ENCODE data around the gene VSTM1.

VSTM1 gene

DNA sequence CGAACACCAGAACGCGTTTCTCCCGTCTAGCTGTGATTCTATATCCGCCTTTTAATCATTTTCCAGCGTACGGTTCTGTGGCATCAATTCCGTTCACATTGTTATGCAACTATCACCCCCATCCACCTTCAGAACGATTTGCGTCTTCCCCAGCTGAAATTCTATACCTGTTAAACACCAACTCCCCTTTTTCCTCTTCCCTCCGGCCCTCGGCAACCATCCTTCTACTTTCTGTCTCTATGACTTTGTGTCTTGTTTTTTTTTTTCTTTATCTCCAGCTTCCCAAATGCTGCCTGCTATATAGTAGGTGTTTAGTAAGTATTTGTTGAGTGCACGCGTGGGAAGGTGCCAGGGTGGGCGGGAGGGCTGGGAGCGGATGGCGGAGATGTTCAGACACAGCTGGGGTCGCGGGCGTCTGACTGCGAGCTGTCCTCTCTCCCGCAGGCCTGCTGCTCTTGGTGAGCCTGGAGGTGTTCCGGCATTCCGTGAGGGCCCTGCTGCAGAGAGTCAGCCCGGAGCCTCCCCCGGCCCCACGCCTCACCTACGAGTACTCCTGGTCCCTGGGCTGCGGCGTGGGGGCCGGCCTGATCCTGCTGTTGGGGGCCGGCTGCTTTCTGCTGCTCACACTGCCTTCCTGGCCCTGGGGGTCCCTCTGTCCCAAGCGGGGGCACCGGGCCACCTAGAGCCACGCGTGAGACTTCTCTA, 52.0 kb downstream of the VSTM1 start:
- no peak for DNase-seq (ENCODE audit: low spot score)

DNA sequence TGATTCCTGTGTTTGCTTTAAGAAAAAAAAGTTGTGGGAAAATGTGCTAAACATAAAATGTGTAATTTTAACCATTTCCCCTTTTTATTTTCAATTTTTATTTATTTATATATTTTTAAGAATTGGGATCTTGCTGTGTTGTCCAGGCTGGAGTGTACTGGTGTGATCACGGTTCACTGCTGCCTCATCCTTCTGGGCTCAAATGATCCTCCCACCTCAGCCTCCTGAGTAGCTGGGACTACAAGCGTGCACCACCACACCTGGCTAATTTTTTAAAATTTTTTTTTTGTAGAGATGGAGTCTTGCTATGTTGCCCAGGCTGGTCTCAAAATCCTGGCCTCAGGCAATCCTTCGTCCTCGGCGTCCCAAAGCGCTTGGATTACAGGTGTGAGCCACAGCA, 53.2 kb downstream of the VSTM1 start:
- DNase-seq (ENCODE audit: low spot score), result no peak

DNA sequence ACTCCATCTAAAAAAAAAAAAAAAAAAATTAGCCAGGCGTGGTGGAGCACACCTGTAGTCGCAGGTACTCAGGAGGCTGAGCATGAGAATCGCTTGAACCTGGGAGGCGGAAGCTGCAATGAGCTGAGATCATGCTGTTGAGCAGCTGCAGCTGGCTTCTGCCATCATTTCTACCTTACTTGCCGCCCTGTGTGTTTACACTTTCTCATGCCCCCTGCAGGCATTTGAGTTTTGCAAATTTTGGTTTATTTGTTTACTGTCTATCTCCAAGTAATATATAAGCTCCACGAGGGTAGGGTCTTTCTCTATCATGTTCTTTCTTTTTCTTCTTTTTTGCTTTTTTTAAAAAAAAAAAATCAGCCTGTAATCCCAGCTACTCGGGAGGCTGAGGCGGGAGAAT, 54.3 kb downstream of the VSTM1 start:
- DNase-seq (ENCODE audit: low spot score), result no peak

DNA sequence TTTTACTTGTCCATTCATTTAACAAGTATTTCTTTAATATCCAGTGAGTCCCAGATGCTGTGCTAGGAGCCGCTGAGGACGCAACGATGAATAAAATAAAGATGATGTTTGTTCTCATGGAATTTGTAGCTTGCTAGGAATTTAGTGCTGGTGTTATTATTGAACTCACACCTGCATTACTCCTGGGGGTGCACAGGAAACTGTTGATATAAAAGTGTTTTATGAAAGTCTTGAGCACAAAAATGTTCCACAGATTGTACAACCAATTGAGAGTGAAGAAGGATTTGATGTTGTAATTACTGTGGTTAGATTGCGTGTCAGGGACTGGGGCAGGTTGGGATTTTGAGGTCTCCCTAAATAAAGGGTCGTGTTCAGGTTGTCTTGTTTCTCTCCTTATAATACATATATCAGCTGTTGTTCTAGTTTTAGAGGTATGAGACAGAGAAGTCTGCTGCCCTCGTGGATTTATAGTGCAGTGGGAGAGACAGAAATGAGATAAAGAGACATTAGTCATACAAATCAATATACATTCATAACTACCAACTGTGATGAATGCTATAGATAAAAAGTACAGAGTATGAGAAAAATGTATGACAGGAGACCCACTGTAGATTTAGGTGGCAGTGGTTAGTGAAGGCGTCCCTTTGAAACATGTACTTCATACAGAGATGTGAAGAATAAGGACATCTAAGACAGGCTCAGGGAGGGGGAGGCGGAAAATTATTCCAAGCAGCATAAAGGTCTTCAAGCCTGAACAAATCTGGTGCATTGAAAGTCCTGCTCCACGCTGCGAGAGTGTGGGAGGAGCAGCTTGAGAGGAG, 61.0 kb downstream of the VSTM1 start:
- no peak for DNase-seq (ENCODE audit: low spot score)

DNA sequence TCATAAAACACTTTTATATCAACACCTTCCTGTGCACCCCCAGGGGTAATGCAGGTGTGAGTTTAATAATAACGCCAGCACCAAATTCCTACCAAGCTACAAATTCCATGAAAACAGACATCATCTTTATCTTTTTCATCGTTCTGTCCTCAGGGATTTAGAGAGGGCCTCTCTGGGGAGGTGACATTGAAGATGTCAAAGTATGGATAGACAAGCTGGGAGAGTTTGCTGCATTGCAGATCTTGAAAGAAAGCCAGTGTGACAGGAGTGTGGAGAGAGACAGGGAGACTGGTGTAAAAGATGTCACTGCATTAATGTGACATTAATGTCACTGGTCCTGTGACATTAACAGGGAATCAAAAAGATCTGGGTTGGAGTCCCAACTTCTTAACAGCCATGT, 62.2 kb downstream of the VSTM1 start:
- DNase-seq (ENCODE audit: low spot score), result no peak

DNA sequence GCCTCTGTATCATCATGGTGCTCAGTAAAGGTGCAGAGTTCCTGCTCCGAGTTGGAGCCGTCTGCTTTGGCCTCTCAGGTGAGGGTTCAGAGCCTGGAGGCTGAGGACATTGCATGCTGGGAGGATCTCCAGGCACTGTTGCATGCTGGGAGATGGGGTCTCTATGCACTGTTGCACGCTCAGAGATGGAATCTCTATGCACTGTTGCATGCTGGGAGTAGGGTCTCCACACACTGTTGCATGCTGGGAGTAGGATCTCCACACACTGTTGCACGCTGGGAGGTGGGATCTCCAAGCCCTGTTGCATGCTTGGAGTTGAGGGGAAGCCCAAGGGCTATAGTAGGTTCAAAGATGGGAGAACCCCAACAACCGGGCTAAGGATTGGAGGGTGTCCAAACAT, 64.0 kb downstream of the VSTM1 start:
- DNase-seq (ENCODE audit: low spot score), result no peak

DNA sequence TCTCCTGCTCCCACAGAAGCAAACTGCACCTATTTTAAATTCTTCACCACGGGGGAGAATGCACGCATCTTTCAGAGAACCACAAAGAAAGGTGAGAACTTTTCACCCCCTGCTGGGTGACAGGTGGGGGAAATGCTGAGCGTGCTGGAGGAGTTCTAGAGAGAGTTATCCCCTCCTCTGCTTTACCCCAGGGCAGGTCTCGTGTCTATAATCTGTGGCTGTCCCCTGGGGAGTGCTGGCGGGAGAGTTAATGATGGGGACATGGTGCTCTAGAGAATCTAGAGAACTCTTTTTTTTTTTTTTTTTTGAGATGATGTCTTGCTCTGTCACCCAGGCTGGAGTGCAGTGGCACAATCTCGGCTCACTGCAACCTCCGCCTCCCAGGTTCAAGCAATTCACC, 65.5 kb downstream of the VSTM1 start:
- DNase-seq (ENCODE audit: low spot score), result no peak

DNA sequence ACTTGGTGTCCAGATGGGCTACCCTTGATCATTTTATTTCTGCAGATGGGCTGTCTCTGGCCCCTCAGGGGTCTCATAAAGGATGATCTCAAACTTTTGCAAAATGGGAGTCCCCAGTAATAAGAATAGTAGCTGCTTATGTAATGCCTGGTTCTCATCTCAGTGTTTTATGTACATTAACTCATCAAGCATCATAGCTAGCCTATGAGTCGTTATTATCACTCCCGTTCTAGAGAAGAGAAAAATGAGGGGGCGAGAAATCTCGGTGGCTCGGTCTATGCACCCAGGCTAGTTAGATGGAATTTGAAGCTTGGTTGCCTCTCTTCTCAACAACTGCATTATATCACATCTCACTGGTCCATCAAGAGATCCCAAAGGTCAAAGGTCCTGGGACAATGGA, 68.9 kb downstream of the VSTM1 start:
- DNase-seq (ENCODE audit: low spot score), result no peak

DNA sequence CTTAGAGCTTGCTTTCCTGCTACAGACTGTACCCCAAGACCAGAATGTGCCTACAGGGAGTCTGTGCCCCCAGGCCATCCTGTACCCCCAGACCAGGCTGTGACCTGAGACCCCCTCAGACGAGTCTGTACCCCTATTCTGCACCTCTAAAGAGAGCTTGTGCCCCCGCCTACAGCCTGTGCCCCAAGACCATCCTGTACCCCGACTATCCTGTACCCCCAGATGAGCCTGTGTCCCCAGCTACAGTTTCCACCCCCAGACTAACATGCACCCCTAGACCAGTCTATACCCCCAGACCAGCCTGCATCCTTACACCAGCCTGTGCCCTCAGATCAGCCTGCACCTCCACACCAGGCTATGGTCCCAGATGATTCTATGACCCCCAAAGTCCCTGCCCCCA, 70.2 kb downstream of the VSTM1 start:
- no peak for DNase-seq (ENCODE audit: low spot score)

DNA sequence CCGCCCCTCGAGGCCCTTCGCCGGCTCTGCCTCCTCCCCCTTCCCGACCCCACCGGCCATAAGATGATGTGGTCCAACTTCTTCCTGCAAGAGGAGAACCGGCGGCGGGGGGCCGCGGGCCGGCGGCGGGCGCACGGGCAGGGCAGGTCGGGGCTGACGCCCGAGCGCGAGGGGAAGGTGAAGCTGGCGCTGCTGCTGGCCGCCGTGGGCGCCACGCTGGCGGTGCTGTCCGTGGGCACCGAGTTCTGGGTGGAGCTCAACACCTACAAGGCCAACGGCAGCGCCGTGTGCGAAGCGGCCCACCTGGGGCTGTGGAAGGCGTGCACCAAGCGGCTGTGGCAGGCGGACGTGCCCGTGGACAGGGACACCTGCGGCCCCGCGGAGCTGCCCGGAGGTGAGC, 70.9 kb downstream of the VSTM1 start:
- no peak for DNase-seq (ENCODE audit: low spot score)

DNA sequence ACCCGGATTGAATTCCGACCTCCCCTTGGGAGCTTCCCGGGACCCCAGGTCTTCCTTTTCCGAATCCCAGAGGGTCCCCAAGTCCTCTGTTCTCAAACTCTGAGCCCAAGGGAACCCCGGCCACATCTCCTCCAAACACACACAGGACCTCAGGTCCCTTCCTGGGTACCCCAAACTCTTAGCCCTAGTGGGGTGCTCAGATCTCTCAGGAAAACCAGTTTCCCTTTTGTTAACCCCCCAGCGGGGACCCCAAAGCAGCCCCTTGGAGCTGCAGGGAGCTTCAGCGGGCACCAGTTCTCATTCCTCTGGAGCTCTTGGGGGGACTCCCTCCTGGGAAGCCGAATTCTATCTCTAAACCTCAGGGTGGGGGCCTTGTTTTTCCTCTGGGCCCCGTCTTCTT, 71.5 kb downstream of the VSTM1 start:
- no peak for DNase-seq (ENCODE audit: low spot score)

DNA sequence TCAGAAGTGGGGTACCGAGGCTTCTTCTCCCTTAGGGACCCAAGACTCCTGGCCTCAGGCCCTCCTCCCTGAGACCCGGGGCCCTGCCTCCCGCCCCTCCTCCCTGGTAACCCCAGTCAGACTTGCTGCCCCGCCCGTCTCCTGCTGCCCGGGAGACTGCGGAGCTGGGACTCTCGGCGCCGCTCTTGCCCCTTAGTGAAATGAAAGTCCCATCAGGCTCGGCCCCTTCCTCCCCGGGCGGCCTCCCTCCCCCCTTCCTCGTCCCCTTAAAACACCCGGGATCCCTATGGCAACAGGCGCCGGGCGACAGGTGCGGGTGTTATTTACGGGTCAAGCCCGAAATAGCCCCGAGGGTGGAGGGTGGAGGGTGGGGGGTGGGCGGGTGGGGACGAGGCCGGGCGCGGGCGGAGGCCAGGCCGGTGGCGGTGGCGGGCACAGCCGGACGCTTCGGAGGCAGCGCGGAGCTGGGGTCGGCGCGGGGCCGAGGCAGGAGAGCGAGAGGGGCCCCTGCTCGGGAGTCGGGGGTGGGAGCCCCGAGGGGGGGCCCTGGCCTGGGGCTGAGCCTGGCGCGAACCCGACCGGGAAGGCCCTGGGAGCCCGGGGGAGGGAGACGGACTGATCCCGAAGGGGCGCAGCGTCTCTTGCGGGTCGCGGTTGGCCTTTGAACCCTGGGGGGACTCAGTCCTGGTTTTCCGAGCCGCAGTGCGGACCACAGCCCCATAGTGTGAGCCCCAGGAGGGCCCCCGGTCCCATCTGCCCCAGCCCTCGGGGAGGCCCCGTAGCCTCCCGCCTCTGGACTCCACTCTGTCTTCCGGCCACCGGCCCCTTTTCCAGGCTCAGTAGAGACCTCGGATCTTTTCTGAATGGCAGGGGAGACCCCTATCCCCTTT, 72.2 kb downstream of the VSTM1 start, which contains the start of gene CACNG6:
Gene CACNG6 (plus strand): TSS at position 414 of the 890 bp plus-strand sequence. CDS start 1,241 bp downstream, outside the sequence.
- DNase-seq (ENCODE audit: low spot score), result no peak
